GM19240 (cell line): ENCODE results near the gene SH3PXD2A.
A peak's percentile ranks its signal among the peaks of the same experiment; 100 is the strongest.

Experiments used
- DNase-seq: peaks from one replicate; pipeline ENCODE4 v3.0.0; 2011; ENCODE audit warnings: low spot score; ENCODE audit not compliant: insufficient read length

SH3PXD2A gene

GRCh38 chr10:103571656-103571975 is 283.8 kb downstream of the SH3PXD2A start:
- no peak for DNase-seq

GRCh38 chr10:103570844-103571655 is 284.3 kb downstream of the SH3PXD2A start:
- no peak for DNase-seq

- no peak for DNase-seq
Measured at GRCh38 chr10:103569896-103570295, 285.5 kb downstream of the SH3PXD2A start.

- no peak for DNase-seq
Measured at GRCh38 chr10:103568505-103568904, 286.9 kb downstream of the SH3PXD2A start.

GRCh38 chr10:103566536-103566935 is 288.8 kb downstream of the SH3PXD2A start:
- no peak for DNase-seq

- DNase-seq: peak; percentile 37
Measured at GRCh38 chr10:103564776-103565520, 290.4 kb downstream of the SH3PXD2A start.

GRCh38 chr10:103564116-103564501 is 291.3 kb downstream of the SH3PXD2A start:
- DNase-seq: no peak

GRCh38 chr10:103563231-103564115 is 291.9 kb downstream of the SH3PXD2A start:
- no peak for DNase-seq

- no peak for DNase-seq
Measured at GRCh38 chr10:103562383-103562782, 293.0 kb downstream of the SH3PXD2A start.

- no peak for DNase-seq
Measured at GRCh38 chr10:103560886-103561285, 294.5 kb downstream of the SH3PXD2A start.

- DNase-seq: no peak
Measured at GRCh38 chr10:103559776-103560175, 295.6 kb downstream of the SH3PXD2A start.

GRCh38 chr10:103558911-103559310 is 296.5 kb downstream of the SH3PXD2A start:
- DNase-seq: no peak

- no peak for DNase-seq
Measured at GRCh38 chr10:103557455-103557854, 297.9 kb downstream of the SH3PXD2A start.

- DNase-seq: no peak
Measured at GRCh38 chr10:103556383-103557007, 298.9 kb downstream of the SH3PXD2A start.

GRCh38 chr10:103555712-103556111 is 299.7 kb downstream of the SH3PXD2A start:
- DNase-seq: no peak

GRCh38 chr10:103555325-103555649 is 300.1 kb downstream of the SH3PXD2A start:
- no peak for DNase-seq

- no peak for DNase-seq
Measured at GRCh38 chr10:103554488-103555324, 300.7 kb downstream of the SH3PXD2A start.

- no peak for DNase-seq
Measured at GRCh38 chr10:103553743-103554487, 301.5 kb downstream of the SH3PXD2A start.

- no peak for DNase-seq
Measured at GRCh38 chr10:103552856-103553742, 302.3 kb downstream of the SH3PXD2A start.
